T-cell (primary cell): ENCODE data around the gene MPP3. TPM values are rescaled to one million over a fixed set of nuclear protein-coding genes. Genes with fewer than 3 reads are reported as not detected.
"Not testable (repeated sequence)": the region's sequence is repeated elsewhere in the genome, so short reads cannot be mapped to it uniquely, and the experiment has no call there.

Experiments used
- ATAC-seq, 4 experiments: fragments of 200-7000 bp in 3 of 4; fragments of 150-1000 bp in 1 of 4; cut with Tn5 transposase; replicated peaks in 1 of 4; 1 replicate in 3 of 4; 2 replicates in 1 of 4; pipeline ENCODE4 v1.10.0; 2021; ENCODE audit warnings: moderate library complexity in 3 of 4, mild to moderate bottlenecking in 2 of 4, moderate number of reproducible peaks in 1 of 4
- CTCF ChIA-PET, 2 donors: fragments of 300-600 bp; sonication (Branson Sonifier 250); formaldehyde crosslinking; loops; one replicate each; lab custom pipeline; 2022; ENCODE audit warnings: antibody characterized with exemption in 2 of 2; lab: Charles Lee
- POLR2A ChIA-PET, 2 donors: fragments of 300-600 bp; sonication (Branson Sonifier 250); formaldehyde crosslinking; loops; one replicate each; lab custom pipeline; 2022; ENCODE audit warnings: antibody characterized with exemption in 2 of 2; lab: Charles Lee
- DNase-seq, 35 experiments: peaks; one replicate each; pipeline versions ENCODE4 v3.0.0 to v3.0.0-alpha.2; 2013 to 2023
- H3K27ac ChIP-seq: one replicate; pipeline ENCODE4 v1.5.1; 2013; ENCODE audit warnings: low read length
- H3K27me3 ChIP-seq, 2 experiments: replicated peaks in 1 of 2; 1 replicate in 1 of 2; 2 replicates in 1 of 2; pipeline versions ENCODE4 v1.6.1 to v1.7.0; 2013; ENCODE audit warnings: low read length in 1 of 2, mixed read lengths in 1 of 2; ENCODE audit not compliant: control insufficient read depth in 2 of 2, insufficient read depth in 2 of 2; ENCODE audit errors: extremely low read depth in 1 of 2
- H3K36me3 ChIP-seq, 2 donors: 1 replicate in 1 of 2; 2 replicates in 1 of 2; pipeline versions ENCODE4 v1.6.1 to v1.7.0; 2013; ENCODE audit warnings: low read length in 1 of 2; ENCODE audit not compliant: control insufficient read depth in 2 of 2, insufficient read depth in 1 of 2; ENCODE audit errors: extremely low read depth in 1 of 2
- H3K4me1 ChIP-seq, 2 experiments: 1 replicate in 1 of 2; 2 replicates in 1 of 2; pipeline versions ENCODE4 v1.6.1 to v1.7.0; 2013; ENCODE audit warnings: low read length in 2 of 2, mixed read lengths in 1 of 2; ENCODE audit not compliant: insufficient read depth in 2 of 2, control insufficient read depth in 1 of 2; ENCODE audit errors: extremely low read depth in 1 of 2
- H3K4me3 ChIP-seq, 2 donors: 1 replicate in 1 of 2; 2 replicates in 1 of 2; pipeline versions ENCODE4 v1.5.1 to v1.7.0; 2013; ENCODE audit warnings: mild to moderate bottlenecking in 2 of 2, low read length in 1 of 2, moderate library complexity in 1 of 2; ENCODE audit not compliant: control insufficient read depth in 1 of 2; ENCODE audit errors: extremely low read depth in 1 of 2
- H3K9me3 ChIP-seq: 2 replicates; pipeline ENCODE4 v1.7.0; 2013
- H3K27ac Mint-ChIP-seq, 2 donors: one replicate each; pipeline ENCODE4 v1.8.0; 2020 to 2021; ENCODE audit warnings: mild to moderate bottlenecking in 2 of 2, mixed read lengths in 2 of 2
- H3K27me3 Mint-ChIP-seq, 2 donors: one replicate each; pipeline ENCODE4 v1.8.0; 2021 to 2022; ENCODE audit warnings: mixed read lengths in 2 of 2
- H3K36me3 Mint-ChIP-seq: one replicate; pipeline ENCODE4 v1.8.0; 2021; ENCODE audit warnings: mixed read lengths
- H3K4me1 Mint-ChIP-seq, 3 donors: one replicate each; pipeline ENCODE4 v1.8.0; 2020 to 2022; ENCODE audit warnings: mixed read lengths in 3 of 3, mild to moderate bottlenecking in 1 of 3
- H3K4me3 Mint-ChIP-seq, 3 donors: one replicate each; pipeline ENCODE4 v1.8.0; 2020 to 2022; ENCODE audit warnings: mild to moderate bottlenecking in 3 of 3, mixed read lengths in 3 of 3, moderate library complexity in 3 of 3
- H3K9me3 Mint-ChIP-seq, 3 donors: one replicate each; pipeline ENCODE4 v1.8.0; 2020 to 2022; ENCODE audit warnings: mixed read lengths in 3 of 3
- WGBS: methylation state at CpG from one replicate; pipeline ENCODE4 v1.1.5; 2013; ENCODE audit warnings: missing lambda C conversion rate; ENCODE audit not compliant: insufficient coverage; 5-methylcytosine and 5-hydroxymethylcytosine counted together
- total RNA-seq, 35 experiments: library from RNA in 6 of 35; stranded (reverse) in 6 of 35; fragments of 120-200 nt in 1 of 35; gene quantifications; one replicate each; pipeline versions ENCODE4 v1.2.1 to v1.2.4 and lab custom pipeline; 2013 to 2026

Gene MPP3
- total RNA-seq, 5 donors from 2014 or later (not counting 1 experiment from before 2014, with no cell fraction given) = 0.32 to 0.60 (median 0.44) TPM; not detected in 1

GRCh38 chr17:43805117-43805516 lies 27.8 kb downstream of the MPP3 start:
- no peak for ATAC-seq
- Histone ChIP-seq H3K36me3 (no peaks in the 10 kb centered on the region), H3K27ac (no peak overlapping the region), H3K4me1 (no peaks in the 10 kb centered on the region), H3K27me3 (peaks cover 0 to 30% of the 10 kb centered on the region in 2 experiments), H3K4me3 (no peak overlapping the region), H3K9me3 (no peaks in the 10 kb centered on the region)
- POLR2A ChIA-PET = no interaction called here
- H3K36me3 Mint-ChIP-seq = no peaks in the 10 kb centered on the region
- no peak overlapping the region for H3K27ac Mint-ChIP-seq
- H3K27me3 Mint-ChIP-seq = peaks cover 22 to 27% of the 10 kb centered on the region in 2 donors
- H3K4me3 Mint-ChIP-seq = no peak overlapping the region
- CTCF ChIA-PET = no interaction called here
- H3K4me1 Mint-ChIP-seq = no peaks in the 10 kb centered on the region
- no peak for DNase-seq
- no peaks in the 10 kb centered on the region for H3K9me3 Mint-ChIP-seq

- ChIA-PET POLR2A (no interaction called here), CTCF (no interaction called here)
- WGBS = 90% methylated on average over 2 of the region's 4 CpGs
- no peak overlapping the region for H3K27ac Mint-ChIP-seq
- no peaks in the 10 kb centered on the region for H3K9me3 Mint-ChIP-seq
- Histone ChIP-seq H3K27ac (no peak overlapping the region), H3K4me3 (no peak overlapping the region), H3K36me3 (no peaks in the 10 kb centered on the region), H3K4me1 (no peaks in the 10 kb centered on the region), H3K27me3 (peaks cover 0 to 31% of the 10 kb centered on the region in 2 experiments), H3K9me3 (no peaks in the 10 kb centered on the region)
- ATAC-seq (no peak), DNase-seq (no peak)
- peaks cover 30% of the 10 kb centered on the region in 2 donors for H3K27me3 Mint-ChIP-seq
- no peaks in the 10 kb centered on the region for H3K4me1 Mint-ChIP-seq
- no peaks in the 10 kb centered on the region for H3K36me3 Mint-ChIP-seq
- no peak overlapping the region for H3K4me3 Mint-ChIP-seq
Observed at GRCh38 chr17:43803758-43804157, 29.2 kb downstream of the MPP3 start.

- Mint-ChIP-seq H3K4me3 (no peak overlapping the region), H3K36me3 (no peaks in the 10 kb centered on the region), H3K27me3 (peaks cover 31 to 39% of the 10 kb centered on the region in 2 donors), H3K4me1 (no peaks in the 10 kb centered on the region), H3K27ac (no peak overlapping the region), H3K9me3 (no peaks in the 10 kb centered on the region)
- CTCF ChIA-PET = no interaction called here
- Histone ChIP-seq H3K27ac (no peak overlapping the region), H3K4me3 (no peak overlapping the region), H3K9me3 (no peaks in the 10 kb centered on the region), H3K36me3 (no peaks in the 10 kb centered on the region), H3K27me3 (peaks cover 0 to 22% of the 10 kb centered on the region in 2 experiments), H3K4me1 (no peaks in the 10 kb centered on the region)
- WGBS = no CpG with 5 or more reads among the region's 3 CpGs
- POLR2A ChIA-PET = no interaction called here
- DNase-seq = no peak
- no peak for ATAC-seq
Observed at GRCh38 chr17:43801844-43802243, 31.1 kb downstream of the MPP3 start.

- H3K27me3 Mint-ChIP-seq = peaks cover 42 to 46% of the 10 kb centered on the region in 2 donors
- H3K27ac Mint-ChIP-seq = no peak overlapping the region
- H3K4me3 ChIP-seq = no peak overlapping the region
- ChIA-PET CTCF (no interaction called here), POLR2A (no interaction called here)
- no peaks in the 10 kb centered on the region for H3K9me3 ChIP-seq
- no peaks in the 10 kb centered on the region for H3K4me1 Mint-ChIP-seq
- no peak overlapping the region for H3K4me3 Mint-ChIP-seq
- no peaks in the 10 kb centered on the region for H3K36me3 ChIP-seq
- H3K4me1 ChIP-seq = no peaks in the 10 kb centered on the region
- no peaks in the 10 kb centered on the region for H3K36me3 Mint-ChIP-seq
- ATAC-seq = no peak
- no peak overlapping the region for H3K27ac ChIP-seq
- no peak for DNase-seq
- H3K9me3 Mint-ChIP-seq = no peaks in the 10 kb centered on the region
- H3K27me3 ChIP-seq = peaks cover 0 to 18% of the 10 kb centered on the region in 2 experiments
- 80% methylated on average over 1 of the region's 3 CpGs for WGBS
Observed at GRCh38 chr17:43800736-43801135, 32.2 kb downstream of the MPP3 start.

- Mint-ChIP-seq H3K4me3 (no peak overlapping the region), H3K36me3 (no peaks in the 10 kb centered on the region), H3K27ac (no peak overlapping the region), H3K4me1 (no peaks in the 10 kb centered on the region), H3K9me3 (no peaks in the 10 kb centered on the region), H3K27me3 (peaks cover 40 to 51% of the 10 kb centered on the region in 2 donors)
- H3K4me1 ChIP-seq = no peaks in the 10 kb centered on the region
- H3K4me3 ChIP-seq = no peak overlapping the region
- POLR2A ChIA-PET = no interaction called here
- ATAC-seq (no peak), DNase-seq (no peak)
- CTCF ChIA-PET = interaction anchor here in 1 of 2 donors (1.1 kb wide), 1 partner anchor 33 kb away, joined by 4 read pairs; no protein-coding TSS in a partner anchor
- WGBS = no CpG with 5 or more reads among the region's 2 CpGs
- H3K9me3 ChIP-seq = no peaks in the 10 kb centered on the region
- H3K36me3 ChIP-seq = no peaks in the 10 kb centered on the region
- no peak overlapping the region for H3K27ac ChIP-seq
- peaks cover 0 to 14% of the 10 kb centered on the region in 2 experiments for H3K27me3 ChIP-seq
Observed at GRCh38 chr17:43799047-43799446, 33.9 kb downstream of the MPP3 start.

- 90% methylated on average over 2 of the region's 9 CpGs for WGBS
- POLR2A ChIA-PET = interaction anchor here in 1 of 2 donors (0.6 kb wide), 1 partner anchor 37 kb away, joined by 3 read pairs; no protein-coding TSS in a partner anchor
- H3K27ac ChIP-seq, ATAC-seq, H3K36me3 Mint-ChIP-seq, H3K9me3 Mint-ChIP-seq, H3K36me3 ChIP-seq, H3K4me3 ChIP-seq, CTCF ChIA-PET, H3K4me3 Mint-ChIP-seq, DNase-seq, H3K27ac Mint-ChIP-seq, H3K9me3 ChIP-seq, H3K4me1 Mint-ChIP-seq, H3K4me1 ChIP-seq: not testable (repeated sequence)
- peaks cover 0 to 10% of the 10 kb centered on the region in 2 experiments for H3K27me3 ChIP-seq
- H3K27me3 Mint-ChIP-seq = peaks cover 35 to 50% of the 10 kb centered on the region in 2 donors
Observed at GRCh38 chr17:43798024-43798423, 34.9 kb downstream of the MPP3 start.

GRCh38 chr17:43792668-43793067 lies 40.3 kb downstream of the MPP3 start:
- CTCF ChIA-PET, H3K4me1 ChIP-seq, H3K4me3 Mint-ChIP-seq, H3K9me3 ChIP-seq, POLR2A ChIA-PET, H3K36me3 ChIP-seq, H3K4me1 Mint-ChIP-seq, H3K36me3 Mint-ChIP-seq, H3K27ac ChIP-seq, H3K4me3 ChIP-seq, H3K27ac Mint-ChIP-seq, ATAC-seq, H3K9me3 Mint-ChIP-seq, DNase-seq: not testable (repeated sequence)
- peaks cover 31 to 35% of the 10 kb centered on the region in 2 donors for H3K27me3 Mint-ChIP-seq
- peaks cover 0 to 11% of the 10 kb centered on the region in 2 experiments for H3K27me3 ChIP-seq
- WGBS = 80% methylated on average over 1 of the region's 4 CpGs
